NCI-H187 treated with DMSO at 0.1 percent for 48 hours (cell line): ENCODE results near the gene UBC.
"Not testable (repeated sequence)": the region's sequence is repeated elsewhere in the genome, so short reads cannot be mapped to it uniquely, and the experiment has no call there.

Source experiments
- DNase-seq: peaks from one replicate; lab custom pipeline; 2025; lab: John Stamatoyannopoulos, UW

Gene UBC

GRCh38 chr12:124930586-124930985, 16.1 kb upstream of the UBC start:
- DNase-seq = no peak

- DNase-seq = no peak
These were observed 15.4 kb upstream of the UBC start for GRCh38 chr12:124929649-124930419.

- DNase-seq = no peak
These were observed 14.6 kb upstream of the UBC start for GRCh38 chr12:124928912-124929530.

- DNase-seq = no peak
These were observed 13.9 kb upstream of the UBC start for GRCh38 chr12:124928095-124928911.

GRCh38 chr12:124927201-124928094, 13.0 kb upstream of the UBC start:
- DNase-seq = no peak

GRCh38 chr12:124925782-124926181, 11.3 kb upstream of the UBC start:
- not testable (repeated sequence) for DNase-seq

- no peak for DNase-seq
These were observed 10.7 kb upstream of the UBC start for GRCh38 chr12:124925117-124925516.

- DNase-seq = no peak
These were observed 9.7 kb upstream of the UBC start for GRCh38 chr12:124923905-124924734.

GRCh38 chr12:124921200-124922031, 7.0 kb upstream of the UBC start:
- DNase-seq = no peak

GRCh38 chr12:124920353-124920935, 6.0 kb upstream of the UBC start:
- no peak for DNase-seq

GRCh38 chr12:124919521-124920352, 5.3 kb upstream of the UBC start:
- DNase-seq = no peak

- DNase-seq = not testable (repeated sequence)
These were observed 4.2 kb upstream of the UBC start for GRCh38 chr12:124918622-124918988.

- DNase-seq = no peak
These were observed 3.6 kb upstream of the UBC start for GRCh38 chr12:124917841-124918621.

GRCh38 chr12:124917135-124917840, 2.8 kb upstream of the UBC start:
- DNase-seq = no peak

GRCh38 chr12:124916374-124917134, 2.1 kb upstream of the UBC start:
- DNase-seq = no peak
